Mucosa of rectum (tissue), 2 donors: Measurements from ENCODE around the gene UQCRQ.
"Not testable (repeated sequence)": the region's sequence is repeated elsewhere in the genome, so short reads cannot be mapped to it uniquely, and the experiment has no call there.

Source experiments
- H3K27ac ChIP-seq, 2 donors: one replicate each; pipeline ENCODE4 v1.7.0; 2013; ENCODE audit warnings: inconsistent platforms in 2 of 2, low read depth in 2 of 2, low read length in 2 of 2
- H3K27me3 ChIP-seq, 2 donors: one replicate each; pipeline ENCODE4 v1.7.0; 2013; ENCODE audit warnings: low read length in 2 of 2; ENCODE audit not compliant: control insufficient read depth in 2 of 2, insufficient read depth in 2 of 2
- H3K36me3 ChIP-seq, 2 donors: one replicate each; pipeline ENCODE4 v1.7.0; 2013; ENCODE audit warnings: low read length in 2 of 2; ENCODE audit not compliant: control insufficient read depth in 2 of 2, insufficient read depth in 2 of 2
- H3K4me1 ChIP-seq, 2 donors: one replicate each; pipeline ENCODE4 v1.7.0; 2013; ENCODE audit warnings: low read length in 2 of 2, mild to moderate bottlenecking in 1 of 2; ENCODE audit not compliant: control insufficient read depth in 2 of 2, insufficient read depth in 2 of 2
- H3K4me3 ChIP-seq, 2 donors: one replicate each; pipeline ENCODE4 v1.7.0; 2013; ENCODE audit warnings: low read length in 2 of 2
- H3K9ac ChIP-seq, 2 donors: one replicate each; pipeline ENCODE4 v1.7.0; 2013; ENCODE audit warnings: low read length in 2 of 2, low read depth in 1 of 2, mild to moderate bottlenecking in 1 of 2
- H3K9me3 ChIP-seq, 2 donors: one replicate each; pipeline ENCODE4 v1.7.0; 2013; ENCODE audit warnings: low read length in 2 of 2; ENCODE audit not compliant: control insufficient read depth in 2 of 2
- donor health status: healthy.
- donor health status: Normal muscosa, but diverticular disease.

The UQCRQ gene

DNA sequence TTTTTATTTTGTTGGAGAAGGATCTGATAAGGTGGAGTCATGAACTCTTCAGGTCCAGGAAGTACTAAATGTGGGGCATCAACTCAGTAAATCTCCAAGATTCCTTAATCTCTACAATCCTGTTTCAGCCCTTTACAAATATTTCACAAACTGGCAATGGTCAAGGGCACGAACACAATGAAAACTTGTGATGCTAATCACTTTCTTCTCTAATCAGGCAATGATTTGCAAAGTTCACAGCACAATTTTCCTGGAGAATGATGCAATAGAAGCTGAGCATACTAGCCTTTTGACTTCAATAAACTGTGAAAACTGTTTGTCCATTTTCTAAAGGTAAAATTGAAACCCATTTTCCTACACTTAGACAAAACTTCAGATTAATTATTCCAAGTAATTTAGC is 17.1 kb upstream of the UQCRQ start:
- H3K27ac ChIP-seq = no peak overlapping the region
- H3K9me3 ChIP-seq = no peaks in the 10 kb centered on the region
- no peaks in the 10 kb centered on the region for H3K27me3 ChIP-seq
- H3K36me3 ChIP-seq = no peaks in the 10 kb centered on the region
- H3K4me1 ChIP-seq = no peaks in the 10 kb centered on the region
- H3K9ac ChIP-seq = no peak overlapping the region
- no peak overlapping the region for H3K4me3 ChIP-seq

DNA sequence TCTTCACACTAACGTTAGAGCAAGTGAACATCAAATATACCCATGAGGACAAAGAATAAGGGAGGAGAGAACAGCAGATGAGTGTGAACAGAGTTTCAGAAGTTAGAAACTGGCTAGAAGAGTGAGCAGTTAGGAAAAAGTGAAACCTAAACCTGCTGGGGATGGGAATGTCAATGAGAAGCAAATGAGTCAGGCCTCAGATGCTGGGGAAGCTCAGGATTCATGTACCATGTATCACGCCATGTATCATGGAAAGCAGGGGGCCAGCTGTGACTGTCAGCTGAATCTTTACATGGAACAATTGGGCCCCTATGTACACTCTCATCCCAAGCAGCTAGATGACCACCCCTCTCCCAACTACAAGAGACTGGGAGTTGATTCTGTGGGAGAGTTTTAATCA is 16.4 kb upstream of the UQCRQ start:
- H3K9ac ChIP-seq = no peak overlapping the region
- H3K36me3 ChIP-seq = no peaks in the 10 kb centered on the region
- H3K4me3 ChIP-seq = no peak overlapping the region
- H3K27me3 ChIP-seq = no peaks in the 10 kb centered on the region
- H3K4me1 ChIP-seq = no peaks in the 10 kb centered on the region
- H3K27ac ChIP-seq = no peak overlapping the region
- H3K9me3 ChIP-seq = no peaks in the 10 kb centered on the region

DNA sequence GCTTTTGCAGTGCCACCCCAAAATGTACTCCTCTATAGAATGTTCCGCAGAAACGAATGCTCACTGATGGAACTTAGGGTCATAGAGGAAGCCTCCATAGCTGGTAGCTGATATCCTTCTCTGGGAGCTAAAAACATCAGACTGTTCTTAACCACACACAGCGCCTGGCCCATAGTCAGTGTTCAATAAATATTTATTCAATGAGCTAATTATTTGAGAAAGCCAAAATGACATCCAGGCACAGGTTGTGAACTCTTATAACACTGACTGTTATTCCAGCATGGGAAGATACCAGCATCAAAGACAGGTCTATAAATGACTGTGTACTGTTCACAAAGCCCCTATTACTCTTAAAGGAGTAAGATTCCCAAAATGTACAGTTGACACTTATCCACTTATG is 13.1 kb upstream of the UQCRQ start:
- Histone ChIP-seq H3K27me3 (no peaks in the 10 kb centered on the region), H3K9ac (no peak overlapping the region), H3K9me3 (no peaks in the 10 kb centered on the region), H3K36me3 (no peaks in the 10 kb centered on the region), H3K4me3 (no peak overlapping the region), H3K4me1 (no peaks in the 10 kb centered on the region), H3K27ac (no peak overlapping the region)

DNA sequence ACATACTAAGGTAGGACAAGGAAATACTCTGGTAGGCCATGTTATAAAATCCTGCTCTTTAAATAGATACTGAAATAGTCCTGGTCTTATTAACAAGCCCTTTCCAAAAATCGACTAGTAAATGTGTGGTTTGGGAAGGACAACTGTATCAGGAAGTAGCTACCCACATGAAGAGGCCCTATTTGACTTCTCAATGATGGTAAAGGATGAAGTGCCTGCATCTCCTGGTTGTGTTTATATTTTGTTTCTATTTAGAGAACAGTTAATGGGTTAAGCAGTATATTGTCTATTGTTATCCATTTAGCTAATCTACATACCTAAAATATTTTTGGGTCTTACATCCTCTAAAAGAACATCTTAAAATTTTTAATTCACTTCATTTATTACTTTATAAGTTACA is 12.7 kb upstream of the UQCRQ start:
- no peak overlapping the region for H3K27ac ChIP-seq
- no peaks in the 10 kb centered on the region for H3K9me3 ChIP-seq
- H3K4me3 ChIP-seq = no peak overlapping the region
- no peaks in the 10 kb centered on the region for H3K36me3 ChIP-seq
- H3K4me1 ChIP-seq = no peaks in the 10 kb centered on the region
- H3K9ac ChIP-seq = no peak overlapping the region
- no peaks in the 10 kb centered on the region for H3K27me3 ChIP-seq

DNA sequence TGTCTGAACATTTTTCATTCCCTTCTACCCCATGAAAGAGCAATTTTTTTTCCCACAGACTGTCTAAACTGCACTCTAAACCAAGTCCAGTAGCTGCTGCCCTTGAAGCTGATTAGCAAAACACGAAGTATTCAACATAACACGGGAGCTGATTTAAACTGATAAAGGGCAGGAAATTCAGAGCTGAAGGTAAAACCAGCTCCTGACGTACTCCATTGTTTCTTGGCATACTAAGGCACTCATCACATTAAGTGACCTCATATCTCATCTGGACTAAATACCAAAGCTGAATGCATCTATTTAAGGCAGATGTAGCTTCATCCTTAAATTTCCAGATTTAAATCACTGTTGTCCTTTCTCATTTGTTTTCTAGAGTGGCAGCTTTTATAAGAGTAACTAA is 12.1 kb upstream of the UQCRQ start:
- Histone ChIP-seq H3K36me3 (no peaks in the 10 kb centered on the region), H3K4me3 (no peak overlapping the region), H3K9ac (no peak overlapping the region), H3K27ac (no peak overlapping the region), H3K4me1 (no peaks in the 10 kb centered on the region), H3K27me3 (no peaks in the 10 kb centered on the region), H3K9me3 (no peaks in the 10 kb centered on the region)

DNA sequence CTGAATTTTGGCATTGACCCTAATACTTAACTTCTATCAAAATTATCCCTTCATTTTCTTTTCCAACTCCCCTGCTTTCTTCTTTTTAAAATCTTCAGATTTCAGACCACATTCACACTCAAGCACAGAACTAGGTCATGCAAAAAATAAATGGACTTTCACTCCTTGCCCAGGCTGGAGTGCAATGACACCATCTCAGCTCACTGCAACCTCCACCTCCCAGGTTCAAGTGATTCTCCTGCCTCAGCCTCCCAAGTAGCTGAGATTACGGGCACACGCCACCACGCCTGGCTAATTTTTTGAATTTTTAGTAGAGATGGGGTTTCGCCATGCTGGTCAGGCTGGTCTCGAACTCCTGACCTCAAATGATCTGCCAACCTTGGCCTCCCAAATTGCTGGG is 11.4 kb upstream of the UQCRQ start:
- not testable (repeated sequence) for H3K27me3 ChIP-seq, H3K27ac ChIP-seq, H3K9ac ChIP-seq, H3K36me3 ChIP-seq, H3K9me3 ChIP-seq, H3K4me1 ChIP-seq, H3K4me3 ChIP-seq

DNA sequence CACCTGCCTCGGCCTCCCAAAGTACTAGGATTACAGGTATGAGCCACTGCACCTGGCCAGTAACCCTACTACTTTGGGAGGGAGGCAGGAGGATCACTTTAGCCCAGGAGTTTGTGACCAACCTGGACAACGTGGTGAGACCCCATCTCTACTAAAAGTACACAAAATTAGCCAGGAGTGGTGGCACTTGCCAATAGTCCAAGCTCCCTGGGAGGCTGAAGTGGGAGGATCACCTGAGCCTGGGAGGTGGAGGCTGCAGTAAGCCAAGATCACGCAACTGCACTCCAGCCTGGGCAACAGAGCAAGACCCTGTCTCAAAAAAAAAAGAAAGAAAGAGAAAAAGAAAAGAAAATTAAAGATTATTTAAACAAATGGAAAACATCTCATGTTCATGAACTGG is 10.4 kb upstream of the UQCRQ start:
- Histone ChIP-seq H3K27ac (no peak overlapping the region), H3K36me3 (no peaks in the 10 kb centered on the region), H3K4me1 (no peaks in the 10 kb centered on the region), H3K4me3 (no peak overlapping the region), H3K9me3 (no peaks in the 10 kb centered on the region), H3K9ac (no peak overlapping the region), H3K27me3 (no peaks in the 10 kb centered on the region)

DNA sequence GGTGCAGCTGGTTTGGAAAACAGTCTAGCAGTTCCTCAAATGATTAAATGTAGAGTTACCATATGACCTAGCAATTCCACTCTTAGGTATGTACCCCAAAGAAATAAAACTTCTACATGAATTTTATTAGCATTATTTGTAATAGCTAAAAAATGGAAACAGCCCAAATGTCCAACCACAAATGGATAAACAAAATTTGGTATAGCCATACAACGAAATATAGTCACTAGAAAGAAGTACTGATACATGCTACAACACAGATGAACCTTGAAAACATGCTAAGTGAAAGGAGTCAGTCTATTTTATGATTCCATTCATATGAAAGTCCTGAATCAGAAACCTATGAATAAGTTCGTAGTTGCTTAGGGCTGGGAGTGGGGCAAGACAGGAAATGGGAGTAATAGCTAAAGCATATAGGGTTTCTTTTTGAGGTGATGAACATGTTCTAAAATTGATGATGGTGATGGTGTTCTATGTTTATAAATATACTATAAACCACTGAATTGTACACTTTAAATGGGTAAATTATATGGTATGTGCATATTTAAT is 6.5 kb upstream of the UQCRQ start:
- no peak overlapping the region for H3K9ac ChIP-seq
- no peaks in the 10 kb centered on the region for H3K9me3 ChIP-seq
- no peak overlapping the region for H3K4me3 ChIP-seq
- H3K36me3 ChIP-seq = no peaks in the 10 kb centered on the region
- H3K27ac ChIP-seq = no peak overlapping the region
- H3K4me1 ChIP-seq = no peaks in the 10 kb centered on the region
- no peaks in the 10 kb centered on the region for H3K27me3 ChIP-seq

DNA sequence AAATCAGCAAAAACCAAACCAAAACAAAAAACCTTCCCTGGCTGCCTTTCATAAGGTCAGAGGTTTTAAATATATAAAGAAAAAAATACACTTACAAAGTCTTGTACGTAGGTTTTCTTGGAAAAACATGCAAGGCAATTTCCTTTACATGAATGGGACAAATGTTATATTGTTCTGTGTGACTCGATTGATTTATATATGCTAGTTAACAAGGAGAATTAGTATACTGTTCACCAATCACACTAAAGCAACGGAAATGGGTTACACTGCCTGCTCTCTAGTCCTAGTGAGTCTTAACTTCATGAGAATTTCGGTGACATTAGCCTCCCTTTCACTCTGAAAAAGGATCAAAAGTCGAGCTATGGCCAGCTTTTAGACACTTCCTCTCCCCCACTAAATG is 5.7 kb upstream of the UQCRQ start:
- no peaks in the 10 kb centered on the region for H3K27me3 ChIP-seq
- H3K9ac ChIP-seq = no peak overlapping the region
- no peaks in the 10 kb centered on the region for H3K9me3 ChIP-seq
- no peaks in the 10 kb centered on the region for H3K36me3 ChIP-seq
- peaks cover 4 to 5% of the 10 kb centered on the region in 2 donors for H3K4me1 ChIP-seq
- H3K4me3 ChIP-seq = no peak overlapping the region
- no peak overlapping the region for H3K27ac ChIP-seq

DNA sequence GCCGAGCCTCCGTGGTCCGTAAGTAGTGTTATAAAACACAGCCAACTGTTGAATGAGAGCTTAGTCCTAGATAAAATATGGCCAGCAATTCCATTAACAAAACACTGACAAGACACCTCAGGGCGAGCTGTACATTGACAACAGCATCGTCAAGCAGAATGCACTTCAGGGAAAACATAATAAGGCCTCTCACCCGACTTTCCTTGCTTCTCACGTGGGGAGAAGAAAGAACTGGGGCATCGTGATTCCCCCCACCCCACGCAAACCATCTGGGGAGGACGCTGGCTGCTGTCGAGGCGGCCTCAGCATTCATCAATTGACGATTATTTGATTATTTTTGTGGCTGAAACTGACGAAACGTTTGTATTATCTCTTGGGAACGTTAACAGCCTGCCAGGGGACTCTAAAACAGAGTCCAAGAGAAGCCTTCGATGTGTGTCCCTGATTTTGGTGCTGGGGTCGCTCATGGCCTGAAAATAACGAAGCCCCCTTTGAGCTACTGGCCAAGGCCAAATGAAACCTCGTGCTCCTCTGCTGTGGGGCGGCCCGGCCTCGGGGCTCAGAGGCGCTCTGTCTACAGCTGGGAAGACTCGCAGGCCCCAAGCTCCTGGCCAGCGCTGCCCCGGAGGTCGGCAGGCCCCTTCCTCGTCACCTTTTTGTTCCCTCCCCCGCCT is 637 bp upstream of the UQCRQ start:
- Histone ChIP-seq H3K27ac (peak overlapping the region; percentile 91 to 94), H3K4me3 (peak overlapping the region; percentile 91 to 93), H3K9ac (peak overlapping the region; percentile 97 to 98), H3K4me1 (peaks cover 15 to 17% of the 10 kb centered on the region in 2 donors), H3K36me3 (peaks cover 17 to 21% of the 10 kb centered on the region in 2 donors), H3K27me3 (no peaks in the 10 kb centered on the region), H3K9me3 (no peaks in the 10 kb centered on the region)
